Measurements from ENCODE around the gene ZNF28.
A peak's percentile ranks its signal among the peaks of the same experiment; 100 is the strongest.

ZNF28 gene

DNA sequence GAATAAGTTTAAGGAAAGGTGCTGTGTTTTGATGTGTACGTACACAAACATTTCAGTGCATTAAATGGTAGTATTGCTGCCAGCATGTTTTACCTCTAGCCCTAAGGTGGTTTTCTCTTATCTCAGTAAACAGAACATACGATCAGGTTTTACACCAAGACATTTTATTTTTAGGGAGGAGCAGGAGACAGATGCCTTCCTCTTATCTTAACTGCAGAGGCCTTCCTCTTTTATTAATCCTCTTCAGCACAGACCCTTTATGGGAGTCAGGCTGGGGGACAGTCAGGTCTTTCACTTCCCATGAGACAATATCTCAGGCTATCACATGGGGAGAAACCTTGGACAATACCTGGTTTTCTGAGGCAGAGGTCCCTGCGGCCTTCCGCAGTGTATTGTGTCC, 71.7 kb downstream of the ZNF28 start:
- no peak for TF ChIP-seq ZFX (IDR thresholded peaks at IDR 0.05; ENCODE audit: borderline replicate concordance)
- TF ChIP-seq, protein P1, sequence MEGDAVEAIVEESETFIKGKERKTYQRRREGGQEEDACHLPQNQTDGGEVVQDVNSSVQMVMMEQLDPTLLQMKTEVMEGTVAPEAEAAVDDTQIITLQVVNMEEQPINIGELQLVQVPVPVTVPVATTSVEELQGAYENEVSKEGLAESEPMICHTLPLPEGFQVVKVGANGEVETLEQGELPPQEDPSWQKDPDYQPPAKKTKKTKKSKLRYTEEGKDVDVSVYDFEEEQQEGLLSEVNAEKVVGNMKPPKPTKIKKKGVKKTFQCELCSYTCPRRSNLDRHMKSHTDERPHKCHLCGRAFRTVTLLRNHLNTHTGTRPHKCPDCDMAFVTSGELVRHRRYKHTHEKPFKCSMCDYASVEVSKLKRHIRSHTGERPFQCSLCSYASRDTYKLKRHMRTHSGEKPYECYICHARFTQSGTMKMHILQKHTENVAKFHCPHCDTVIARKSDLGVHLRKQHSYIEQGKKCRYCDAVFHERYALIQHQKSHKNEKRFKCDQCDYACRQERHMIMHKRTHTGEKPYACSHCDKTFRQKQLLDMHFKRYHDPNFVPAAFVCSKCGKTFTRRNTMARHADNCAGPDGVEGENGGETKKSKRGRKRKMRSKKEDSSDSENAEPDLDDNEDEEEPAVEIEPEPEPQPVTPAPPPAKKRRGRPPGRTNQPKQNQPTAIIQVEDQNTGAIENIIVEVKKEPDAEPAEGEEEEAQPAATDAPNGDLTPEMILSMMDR (IDR thresholded peaks at IDR 0.05): no peak
- H3K27ac ChIP-seq: no peak overlapping the region

DNA sequence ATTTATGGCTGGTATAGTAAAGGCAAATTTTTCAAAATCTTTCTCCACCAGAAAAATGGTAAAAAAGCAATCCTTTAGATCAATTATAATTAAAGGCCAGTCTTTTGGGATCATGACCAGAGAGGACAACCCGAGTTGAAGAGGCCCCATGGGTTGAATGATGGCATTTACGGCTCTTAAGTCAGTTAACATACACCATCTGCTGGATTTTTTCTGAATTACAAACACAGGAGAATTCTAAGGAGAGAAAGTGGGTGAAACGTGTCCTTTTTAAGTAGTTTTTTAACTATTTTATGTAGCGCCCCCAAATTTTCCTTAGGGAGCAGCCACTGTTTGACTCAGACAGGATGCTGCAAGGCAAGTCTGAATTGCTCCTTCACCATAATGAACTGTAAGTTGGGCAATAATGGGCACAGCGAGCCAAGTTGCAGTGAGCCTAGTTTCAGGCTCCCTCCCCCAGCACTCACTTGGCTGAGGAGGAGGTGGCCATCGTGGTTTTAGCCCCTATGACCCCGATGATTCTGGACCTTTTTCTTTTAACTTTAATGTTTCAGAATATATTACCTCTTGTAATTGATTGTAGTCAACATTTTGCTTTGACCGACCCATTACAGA, 73.0 kb downstream of the ZNF28 start:
- no peak overlapping the region for H3K27ac ChIP-seq
- TF ChIP-seq, protein P1 (IDR thresholded peaks at IDR 0.05): peak; percentile 36
- TF ChIP-seq ZFX (IDR thresholded peaks at IDR 0.05; ENCODE audit: borderline replicate concordance): no peak

Measured in 22Rv1 (cell line).